Measurements from ENCODE around the gene STARD13.

STARD13 gene

DNA sequence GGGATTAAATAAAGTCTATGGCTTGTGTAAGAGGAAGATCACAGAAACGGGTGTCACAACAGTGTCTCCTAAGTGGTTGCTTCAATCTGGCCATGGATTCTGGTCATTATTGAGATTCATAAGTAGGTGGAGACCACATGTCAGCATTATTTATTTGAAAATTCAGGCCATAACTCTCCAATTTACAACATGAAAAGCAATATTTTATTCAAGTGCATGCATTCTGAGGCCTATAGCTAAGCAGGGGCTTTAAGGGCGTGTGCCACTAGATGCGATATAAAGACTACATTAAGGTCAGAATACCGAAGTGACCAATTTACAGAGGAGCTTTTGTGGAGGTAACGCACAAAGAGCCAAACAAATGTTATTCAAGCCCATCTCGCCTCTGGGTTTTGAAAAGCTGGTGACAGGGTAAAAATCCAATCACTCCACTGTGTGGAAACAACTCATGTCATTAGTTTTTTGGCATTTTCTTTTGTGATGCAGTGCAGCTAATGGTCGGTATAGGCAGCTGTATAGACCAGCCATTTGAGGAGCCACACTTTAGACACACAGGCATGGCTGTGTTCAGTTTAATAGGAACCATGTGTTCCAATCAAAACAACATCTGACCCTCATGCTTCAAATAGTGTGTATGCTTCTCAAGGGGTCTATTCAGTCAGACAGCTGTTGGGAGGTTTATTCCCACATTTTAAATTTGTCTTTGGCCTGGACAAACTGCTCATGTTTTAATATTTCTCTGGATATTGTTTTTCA lies 145.6 kb downstream of the STARD13 start:
- no peak for DNase-seq (ENCODE audit: low read depth in 3 of 3)

DNA sequence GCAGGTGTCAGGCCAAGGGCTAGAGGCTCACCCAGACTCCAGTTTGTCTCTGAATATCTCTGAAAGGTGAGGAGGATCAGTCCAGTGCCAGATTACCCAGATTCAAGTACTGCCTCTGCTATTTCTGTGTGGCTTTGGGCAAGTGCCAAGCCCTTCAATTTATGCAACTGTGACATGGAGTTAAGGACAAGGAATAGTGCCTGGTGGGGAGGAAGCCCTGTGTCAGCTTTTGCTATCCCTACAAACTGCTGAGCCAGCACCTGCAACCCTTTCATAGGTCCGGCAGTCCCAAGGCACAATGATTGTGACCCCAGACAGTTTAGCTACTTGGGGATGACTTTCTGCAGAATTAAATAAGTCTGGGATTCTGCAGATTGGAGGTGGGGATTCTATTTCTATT lies 146.4 kb downstream of the STARD13 start:
- DNase-seq (ENCODE audit: low read depth in 3 of 3) = no peak

DNA sequence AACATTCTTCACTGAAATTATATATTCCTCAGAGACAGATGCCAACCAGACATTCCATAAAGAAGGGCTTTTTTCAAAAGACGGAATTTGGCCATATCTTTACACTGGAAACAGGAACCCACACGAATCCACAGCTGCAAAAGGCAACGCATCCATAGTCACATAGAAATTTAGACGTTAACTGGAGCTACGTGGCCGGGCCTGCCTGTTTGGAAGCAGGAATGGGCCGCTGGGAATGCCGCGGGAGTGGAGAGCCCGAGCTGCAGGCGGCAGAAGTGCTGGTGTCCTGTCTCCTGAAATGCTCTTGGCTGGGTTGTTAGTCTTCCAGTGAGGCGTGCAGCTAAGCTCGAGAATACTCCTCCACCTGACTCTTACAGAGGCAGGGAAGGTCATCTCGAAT lies 147.1 kb downstream of the STARD13 start:
- no peak for DNase-seq (ENCODE audit: low read depth in 3 of 3)

DNA sequence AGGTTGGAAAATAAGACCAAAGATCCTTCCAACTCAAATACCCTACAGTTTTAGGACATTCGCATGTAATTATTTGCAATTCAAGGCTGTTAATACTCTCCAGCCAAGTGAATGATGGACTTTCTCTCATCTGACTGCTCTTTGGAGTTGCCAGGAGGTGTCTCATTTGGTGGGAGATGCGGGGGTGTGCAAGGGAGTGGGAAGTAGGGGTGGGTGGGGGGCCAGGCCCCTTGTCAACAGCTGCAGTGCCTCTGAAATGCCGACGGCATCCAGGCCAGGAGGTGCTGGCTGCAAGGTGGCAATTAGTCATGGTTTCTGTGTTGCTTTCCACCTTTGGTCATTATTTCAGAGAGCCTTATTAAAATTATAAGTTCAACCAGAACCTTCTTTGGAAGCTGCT lies 147.8 kb downstream of the STARD13 start:
- no peak for DNase-seq (ENCODE audit: low read depth in 3 of 3)

DNA sequence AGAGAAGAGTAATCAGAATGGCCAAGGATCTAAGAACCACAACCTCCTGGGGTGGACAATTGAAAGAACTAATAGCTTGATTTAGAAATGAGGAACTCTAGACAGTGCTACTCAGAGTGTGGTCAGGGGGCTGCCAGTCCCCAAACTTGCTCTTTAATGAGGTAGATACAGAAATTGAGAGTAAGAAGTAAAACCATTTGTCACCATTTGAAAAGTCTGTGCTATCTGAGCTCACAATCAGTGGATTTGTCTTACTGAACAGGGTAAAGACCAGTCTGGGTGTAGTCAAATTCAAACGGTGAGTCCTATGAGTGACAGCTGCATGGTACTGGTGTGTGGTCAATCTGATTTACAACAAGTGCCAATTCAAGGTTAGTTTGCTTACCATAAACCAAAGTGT lies 150.5 kb downstream of the STARD13 start:
- no peak for DNase-seq (ENCODE audit: low read depth in 3 of 3)

DNA sequence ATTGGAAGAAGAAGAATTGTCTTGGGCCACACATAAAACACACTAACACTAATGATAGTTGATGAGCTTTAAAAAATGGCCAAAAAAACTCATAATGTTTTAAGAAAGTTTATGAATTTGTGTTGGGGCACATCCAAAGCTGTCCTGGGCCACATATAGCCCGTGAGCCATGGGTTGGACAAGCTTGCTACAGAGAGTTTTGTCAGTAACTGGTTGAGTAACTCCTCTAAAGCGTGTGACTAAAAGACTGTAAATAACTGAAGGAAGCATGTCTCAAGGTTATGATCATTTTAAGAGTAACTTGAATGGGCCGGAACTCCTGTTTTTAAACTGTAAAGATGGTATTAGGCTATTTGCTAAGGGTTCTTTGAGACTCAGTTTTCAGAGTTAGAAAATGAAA lies 151.3 kb downstream of the STARD13 start:
- DNase-seq (ENCODE audit: low read depth in 3 of 3) = no peak

DNA sequence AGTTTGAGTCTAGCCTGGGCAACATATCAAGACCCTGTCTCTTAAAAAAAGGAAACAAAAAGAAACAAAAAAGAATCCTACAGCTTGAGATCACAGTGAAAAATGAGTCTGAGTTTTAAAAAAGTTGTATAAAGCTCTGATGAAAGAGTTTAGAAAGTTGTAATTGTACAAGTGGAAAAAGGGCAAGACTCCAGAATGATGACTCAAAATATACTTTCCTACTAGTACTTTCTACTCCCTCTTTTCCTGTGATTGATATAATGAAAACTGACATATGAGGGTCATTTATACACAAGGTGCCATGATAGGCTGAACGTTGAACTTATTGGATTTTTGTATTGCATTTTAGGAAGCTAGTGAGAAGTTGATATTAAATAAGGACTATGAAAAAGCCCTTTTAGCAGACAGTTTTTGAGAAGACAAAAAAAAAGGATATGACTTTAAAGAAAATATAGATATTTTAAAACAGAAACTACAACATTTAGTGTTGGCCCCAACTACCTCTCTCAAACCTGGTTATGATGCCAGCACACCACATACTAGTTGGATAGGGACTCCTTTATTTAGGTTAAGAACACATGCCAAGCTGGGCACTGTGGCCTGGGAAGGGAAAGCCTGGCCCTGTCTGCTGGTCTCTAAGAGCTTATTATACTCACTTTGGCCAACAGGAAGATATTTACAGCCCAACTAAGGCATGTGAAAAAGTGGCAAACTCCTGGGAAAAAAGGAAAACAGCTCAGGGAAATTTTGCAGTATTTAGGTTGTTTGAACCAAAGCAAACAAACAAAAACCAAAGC lies 152.7 kb downstream of the STARD13 start:
- no peak for DNase-seq (ENCODE audit: low read depth in 3 of 3)

DNA sequence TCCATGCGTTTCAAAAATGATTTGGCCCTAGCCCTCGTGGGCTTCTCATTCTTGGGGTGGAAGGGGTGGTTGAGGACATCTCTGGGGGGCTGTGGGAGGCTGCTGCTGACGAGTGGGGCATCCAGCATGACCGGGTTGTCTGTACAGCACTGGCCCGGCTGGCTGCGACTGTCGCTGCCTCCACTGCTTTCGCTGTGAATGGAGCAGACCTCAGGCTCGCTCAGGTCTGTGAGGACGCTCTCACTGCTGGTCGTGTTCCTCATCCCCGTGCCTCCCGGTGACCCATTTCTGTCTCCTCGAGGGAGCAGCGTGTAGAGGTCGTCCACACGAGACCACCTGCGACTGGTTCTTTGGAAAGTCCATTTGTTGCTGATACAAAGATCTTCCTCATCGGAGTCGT lies 155.7 kb downstream of the STARD13 start:
- DNase-seq (ENCODE audit: low read depth in 3 of 3) = no peak

DNA sequence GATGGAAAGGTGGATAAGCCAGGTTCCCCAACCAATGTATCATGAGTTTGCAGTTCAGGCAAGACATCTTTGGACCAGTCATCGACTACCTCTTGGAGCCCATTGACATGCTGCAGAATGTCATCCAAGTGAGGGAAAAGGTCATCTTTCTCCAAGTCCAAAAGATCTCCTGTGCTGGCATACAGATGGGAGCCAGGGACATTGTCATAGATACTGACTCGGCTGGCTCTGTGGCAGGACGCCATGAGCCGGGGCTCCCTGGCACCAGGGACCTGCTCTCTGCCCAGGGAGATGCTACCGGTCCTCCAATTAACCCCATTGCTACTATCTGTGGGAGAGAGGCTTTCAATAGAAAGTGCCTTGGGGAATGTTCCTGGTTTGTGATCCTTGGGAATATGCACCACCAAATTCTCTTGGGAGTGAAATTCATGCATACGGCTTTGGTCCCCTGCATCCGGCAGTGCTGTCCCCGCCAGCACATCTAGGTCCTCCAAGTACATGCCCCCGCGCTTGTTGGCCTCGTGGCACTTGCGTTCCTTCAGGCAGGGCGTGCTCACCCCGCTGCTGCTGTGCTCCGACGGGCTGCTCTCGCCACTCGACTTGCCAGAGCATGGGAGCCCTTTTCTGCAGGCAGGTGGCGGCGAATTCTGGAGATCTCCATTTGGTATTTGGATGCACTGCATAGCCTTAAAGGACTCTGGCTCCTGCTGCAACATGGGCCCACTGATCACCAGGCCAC lies 156.3 kb downstream of the STARD13 start:
- no peak for DNase-seq (ENCODE audit: low read depth in 3 of 3)

DNA sequence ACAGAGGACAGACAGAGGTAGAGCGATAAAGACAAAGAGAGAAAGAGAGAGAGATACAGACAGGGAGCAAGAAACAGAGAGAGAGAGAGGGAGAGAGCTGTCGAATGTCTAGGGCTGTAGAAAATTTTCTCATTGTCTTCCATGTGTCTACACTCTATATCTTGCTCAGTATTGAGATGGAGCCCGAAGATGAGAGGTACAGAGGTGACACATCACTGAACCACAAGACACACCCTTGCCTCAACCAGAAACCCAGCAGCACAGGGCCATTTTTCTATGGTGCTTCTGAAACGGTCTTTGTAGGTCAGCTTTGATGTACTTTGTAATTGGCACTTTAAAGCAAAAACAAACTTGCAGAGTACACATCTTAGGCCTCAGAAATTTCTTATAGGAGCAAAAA lies 157.4 kb downstream of the STARD13 start:
- DNase-seq (ENCODE audit: low read depth in 3 of 3) = no peak

DNA sequence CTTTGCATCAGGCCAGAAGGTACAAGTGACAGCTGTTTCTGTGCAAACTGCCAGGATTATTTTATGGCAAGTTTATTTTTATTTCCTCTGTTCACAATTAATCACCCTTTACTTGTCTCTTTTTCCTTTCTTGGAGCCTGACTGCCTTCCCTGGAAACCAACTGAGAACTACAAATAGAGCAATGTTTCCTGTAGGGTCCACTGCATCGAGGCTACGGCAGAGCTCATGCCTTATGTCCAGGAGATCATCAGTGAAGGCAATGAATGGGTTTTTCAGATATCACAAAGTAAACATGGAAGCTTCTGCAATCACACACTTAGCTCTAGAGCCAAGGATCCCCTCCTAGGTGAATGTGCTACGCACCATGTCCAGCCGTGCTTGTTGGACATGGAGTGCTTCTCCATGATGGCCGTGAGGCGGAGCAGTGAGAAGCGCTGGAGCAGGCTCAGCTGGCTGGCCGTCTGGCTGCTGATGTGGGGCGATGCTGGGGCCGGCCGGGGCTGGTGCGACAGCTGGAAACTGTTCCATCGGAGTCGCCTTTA lies 158.5 kb downstream of the STARD13 start:
- DNase-seq (ENCODE audit: low read depth in 3 of 3) = no peak

DNA sequence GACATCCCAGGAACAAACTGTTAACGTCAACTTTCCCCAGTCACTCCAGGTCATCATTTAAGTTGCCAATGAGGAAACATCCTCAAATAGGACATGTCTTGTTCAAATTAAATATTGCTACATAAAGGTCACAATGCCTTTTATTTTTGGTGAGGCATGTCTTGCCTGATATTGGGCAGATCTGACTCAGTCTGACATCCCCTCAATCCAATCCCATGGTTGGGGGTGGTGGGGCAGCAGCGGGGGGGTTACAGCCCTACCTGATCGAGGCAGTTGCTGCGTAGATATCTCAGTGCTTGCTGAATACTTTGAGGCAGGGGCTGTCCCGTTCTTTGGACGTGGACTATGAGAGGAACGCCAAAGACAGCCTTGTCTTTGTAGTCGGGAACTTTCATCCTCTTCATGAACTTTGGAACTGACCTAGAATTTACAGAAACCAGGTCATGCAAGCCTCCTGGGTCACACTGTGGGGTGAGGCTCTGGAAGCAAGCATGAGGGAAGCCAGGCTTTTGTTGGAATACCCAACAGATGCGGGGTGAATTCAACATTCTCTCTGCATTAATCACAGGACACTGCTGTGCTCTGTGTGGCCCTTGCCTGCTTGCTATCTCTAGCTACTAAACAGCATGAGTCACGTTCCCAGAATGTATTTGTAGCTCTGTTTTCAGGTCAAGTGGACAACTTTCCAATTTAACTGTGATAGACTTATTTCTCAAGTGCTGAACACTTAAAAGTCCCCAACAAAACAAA lies 159.6 kb downstream of the STARD13 start:
- no peak for DNase-seq (ENCODE audit: low read depth in 3 of 3)

DNA sequence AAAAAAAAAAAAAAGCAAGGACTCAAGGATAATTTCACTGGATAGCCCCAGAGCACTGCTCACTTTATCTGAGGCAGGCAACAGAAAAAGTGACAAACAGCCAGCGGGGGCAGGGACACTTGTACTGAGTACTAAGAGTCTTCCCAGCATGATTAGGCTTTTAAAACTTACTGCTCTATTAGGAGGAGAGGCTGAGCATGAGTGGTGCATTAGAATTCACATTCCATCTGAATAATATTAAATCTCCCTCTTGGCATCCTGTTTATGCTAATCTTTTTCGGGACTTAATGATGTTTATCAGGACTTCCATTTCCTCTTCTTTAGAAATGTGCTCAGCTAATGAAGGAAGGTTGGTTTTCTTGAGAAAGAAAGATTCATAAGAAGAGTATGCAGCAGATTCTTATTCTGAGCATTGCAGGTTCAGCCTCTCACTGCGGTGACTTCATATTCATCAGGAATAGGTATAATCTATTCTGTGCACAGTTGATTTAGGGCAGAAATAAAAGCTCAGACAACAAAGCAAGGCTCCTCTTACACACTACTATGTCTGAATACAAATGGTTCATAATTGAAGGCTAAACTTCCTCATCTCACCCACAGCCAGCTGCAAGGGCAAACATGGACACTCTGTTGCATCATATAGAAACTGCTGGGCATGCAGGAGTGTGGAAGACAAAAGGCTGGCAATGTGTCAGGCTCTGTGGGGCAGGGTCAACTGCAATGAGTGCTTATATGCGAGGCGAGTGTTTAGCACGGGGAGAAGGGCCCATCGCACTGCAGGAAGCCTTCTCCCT lies 162.3 kb downstream of the STARD13 start:
- DNase-seq (ENCODE audit: low read depth in 3 of 3) = no peak

DNA sequence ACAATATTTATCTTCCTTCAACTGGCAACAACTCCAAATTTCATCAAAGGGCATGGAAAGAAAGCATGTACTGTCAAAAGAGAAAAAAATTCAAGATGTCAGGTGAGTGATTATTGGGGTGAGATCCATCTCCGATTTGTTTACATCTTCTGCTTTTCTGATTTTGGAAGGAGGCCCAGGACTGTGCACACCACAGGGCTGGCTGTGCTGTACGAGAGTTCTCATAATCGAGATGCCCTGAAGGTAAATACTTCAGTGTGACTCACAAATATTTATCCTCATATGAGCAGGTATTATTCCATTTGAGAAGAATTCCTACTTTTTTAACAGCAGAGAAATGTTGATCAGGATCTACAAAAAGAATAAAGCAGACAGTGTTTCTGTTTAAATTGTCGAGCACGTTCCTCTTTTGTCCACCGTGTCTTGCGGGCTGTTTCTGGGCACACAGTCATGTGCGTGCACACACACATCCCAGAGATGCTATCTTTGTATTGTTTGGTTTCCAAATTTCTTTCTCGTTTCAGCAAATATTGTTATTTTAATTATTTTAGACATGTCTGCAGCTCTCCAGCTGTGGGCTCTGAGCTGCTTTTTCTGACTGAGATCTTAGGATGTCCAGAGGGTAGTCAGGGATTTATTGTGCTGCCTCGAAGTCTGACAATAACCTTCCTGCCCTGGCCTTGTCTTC lies 165.6 kb downstream of the STARD13 start:
- no peak for DNase-seq (ENCODE audit: low read depth in 3 of 3)

DNA sequence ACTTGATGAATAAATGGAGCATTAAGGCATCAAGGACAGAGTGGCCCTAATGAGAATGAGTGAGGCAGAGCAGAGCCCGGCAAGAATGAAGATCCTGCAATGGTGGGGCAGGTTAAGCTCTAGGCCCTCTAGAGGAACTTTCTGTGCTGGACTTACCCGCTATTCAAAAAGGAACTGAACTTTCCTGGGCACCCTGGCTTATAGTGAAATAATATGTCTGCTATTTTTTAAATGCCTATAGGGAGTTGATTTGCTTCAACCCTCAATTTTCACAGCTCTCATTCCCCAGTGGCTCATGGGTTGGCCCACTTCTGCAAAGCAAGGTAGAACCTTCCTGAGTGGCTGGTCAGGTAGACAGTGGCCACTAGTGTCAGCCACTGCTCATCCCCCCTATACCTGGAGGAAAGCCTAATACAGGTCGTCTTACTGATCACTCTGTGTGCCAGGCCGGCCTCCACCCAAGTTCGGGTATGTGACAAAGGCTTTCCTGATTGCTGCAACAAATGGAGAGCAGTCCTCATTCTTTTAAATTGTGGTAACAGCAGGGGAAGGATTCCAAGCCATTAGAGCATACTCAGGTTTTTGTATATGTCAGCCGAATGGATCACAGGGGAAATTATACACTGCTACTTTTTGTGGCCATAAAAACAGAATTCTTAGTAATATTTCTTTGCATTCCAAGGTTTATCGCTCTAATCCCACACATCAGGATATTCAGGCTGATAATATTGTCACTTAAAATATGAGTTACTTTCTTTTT lies 166.4 kb downstream of the STARD13 start:
- no peak for DNase-seq (ENCODE audit: low read depth in 3 of 3)

DNA sequence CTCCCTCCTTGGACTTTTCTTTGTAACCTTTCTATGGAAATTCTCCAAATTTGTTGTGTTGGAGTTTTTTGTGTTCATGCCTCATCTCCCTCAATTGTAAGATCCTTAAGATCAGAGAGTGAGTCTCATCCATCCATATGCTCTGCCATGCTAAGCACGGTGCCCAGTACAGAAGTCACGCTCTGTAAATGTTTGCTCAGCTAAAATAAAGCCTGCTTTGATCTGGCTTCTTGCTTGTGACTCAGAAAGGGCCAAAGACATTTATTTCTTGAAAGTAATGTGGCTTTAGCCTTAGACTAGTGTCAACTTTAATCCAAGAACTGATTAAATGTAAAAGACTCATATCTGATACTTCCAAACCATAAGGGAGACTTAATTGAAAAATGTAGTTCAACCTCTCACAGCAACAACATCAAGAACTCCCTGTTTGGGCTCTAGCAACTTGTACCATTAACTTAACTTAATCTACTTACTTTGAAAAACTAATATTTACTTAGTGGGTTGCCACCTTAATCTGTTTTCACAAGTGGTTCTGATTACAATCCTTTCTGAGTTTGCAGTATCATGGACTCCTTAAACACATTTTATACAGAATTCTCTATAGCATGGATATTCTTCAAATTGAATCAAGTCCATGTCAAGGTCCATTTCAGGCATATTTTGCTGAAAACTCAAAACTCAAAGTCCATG lies 169.1 kb downstream of the STARD13 start:
- DNase-seq (ENCODE audit: low read depth in 3 of 3) = no peak

DNA sequence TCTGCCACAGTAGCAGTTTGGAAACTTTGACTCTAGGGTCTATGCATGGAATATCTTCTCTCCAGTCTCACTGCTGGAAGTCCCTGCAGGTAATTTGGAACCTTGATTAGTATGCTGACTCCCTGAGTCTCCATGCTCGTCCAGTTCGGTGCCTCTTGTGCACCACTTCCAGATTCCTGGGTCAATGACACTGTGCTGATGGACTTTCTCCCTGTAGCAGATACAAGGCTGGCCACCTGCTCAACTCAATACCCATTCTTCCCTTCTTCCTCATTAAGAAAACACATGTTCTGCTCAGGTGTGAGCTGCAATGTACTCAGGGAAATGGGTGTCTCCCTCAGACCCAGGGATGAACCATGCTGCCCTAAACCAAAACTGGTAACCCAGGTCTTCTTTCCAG lies 170.3 kb downstream of the STARD13 start:
- no peak for DNase-seq (ENCODE audit: low read depth in 3 of 3)

DNA sequence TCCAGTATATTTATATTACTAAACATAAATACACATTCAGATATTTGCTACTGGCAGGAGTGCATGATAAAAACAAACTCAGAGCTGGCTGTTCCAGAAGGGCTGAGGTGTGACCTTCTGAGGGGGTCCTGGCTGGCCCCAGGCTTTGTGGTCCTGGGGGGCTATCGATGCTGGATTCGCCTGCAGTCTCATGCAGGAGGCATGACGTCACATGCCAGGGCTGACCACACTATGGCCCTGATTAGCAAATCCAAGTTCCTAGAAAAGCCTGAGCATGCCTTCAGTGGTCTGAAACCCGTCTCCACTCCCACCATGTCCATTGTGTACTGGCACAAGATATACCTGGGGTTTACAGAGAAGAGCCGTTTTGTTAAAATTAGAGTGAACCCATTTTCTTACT lies 171.4 kb downstream of the STARD13 start:
- no peak for DNase-seq (ENCODE audit: low read depth in 3 of 3)

DNA sequence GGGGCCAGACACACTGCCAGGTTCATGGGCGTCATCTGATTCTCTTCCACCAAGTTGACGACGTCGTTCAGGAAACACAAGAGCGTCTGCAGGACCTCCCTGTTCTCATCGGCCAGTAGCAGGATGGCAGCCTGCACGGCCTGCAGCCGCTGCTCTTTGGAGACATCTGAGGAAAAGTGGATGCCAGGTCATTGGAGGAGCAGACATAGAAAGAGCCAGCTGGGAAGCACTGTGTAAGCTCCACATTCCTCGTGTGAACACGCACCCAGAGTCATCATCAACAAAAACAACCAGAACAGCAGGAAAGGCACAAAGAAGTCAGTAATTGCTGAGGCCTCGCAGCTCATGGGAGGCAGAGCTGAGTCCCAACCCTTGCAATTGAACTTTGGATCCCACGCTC lies 172.8 kb downstream of the STARD13 start:
- no peak for DNase-seq (ENCODE audit: low read depth in 3 of 3)

All from stimulated activated CD4-positive, alpha-beta T cell treated with anti-CD3 and anti-CD28 coated beads, TNF-alpha, amount 100 ng/mL, for 4 hours (primary cell).